ENCODE measurements around the gene TWNK.
A peak's percentile ranks its signal among the peaks of the same experiment; 100 is the strongest.

TWNK gene

DNA sequence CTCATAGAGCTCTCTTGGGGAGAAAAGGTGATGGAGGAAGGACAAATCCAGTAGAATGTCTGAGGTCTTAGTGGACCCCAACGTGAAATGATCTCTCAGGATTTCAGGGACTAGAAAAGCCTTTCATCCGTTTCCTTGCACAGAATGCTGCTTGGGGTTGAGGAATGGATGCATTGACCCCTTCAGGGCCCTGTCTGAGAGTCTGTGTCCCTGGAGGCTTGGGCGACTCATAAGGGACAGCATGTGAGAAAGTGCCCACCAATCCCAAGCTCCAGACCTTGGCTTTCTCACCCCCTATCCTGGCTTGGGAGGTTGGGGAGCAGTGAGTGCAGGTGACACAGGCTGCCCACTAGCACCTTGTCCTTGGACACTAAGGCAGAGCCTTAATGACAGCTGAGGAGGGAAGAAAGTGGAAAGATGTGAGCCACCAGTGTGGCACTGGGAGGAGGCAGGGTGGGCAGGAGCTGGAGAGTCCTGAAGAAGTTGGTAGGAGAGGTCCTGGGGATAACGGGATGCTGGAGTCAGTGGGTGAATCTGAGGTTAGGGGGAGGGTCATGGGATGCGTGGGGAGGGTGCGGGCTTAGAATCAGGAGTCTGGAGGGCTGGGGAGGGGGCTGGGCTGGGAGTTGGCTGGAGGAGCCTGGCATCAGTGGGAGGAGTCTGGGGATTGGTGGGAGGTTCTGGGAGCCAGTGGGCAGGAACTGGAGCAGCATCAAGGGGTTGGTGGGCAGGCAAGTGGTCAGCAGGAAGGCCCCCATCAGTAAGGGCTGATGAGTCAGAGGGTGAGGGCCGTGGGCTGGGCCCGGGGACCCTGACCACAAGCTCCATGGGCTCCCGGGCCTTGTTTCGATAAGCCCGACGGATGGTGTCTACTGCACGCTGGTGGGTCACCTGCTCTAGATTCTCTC is 20.8 kb downstream of the TWNK start:
- no peak for TF ChIP-seq EZH2phosphoT487 (IDR thresholded peaks at IDR 0.05; ENCODE audit: low read length)
- no peak for TF ChIP-seq EZH2 (optimal IDR thresholded peaks at IDR 0.05; ENCODE audit: low read depth, low read length)
- TF ChIP-seq, protein P1, sequence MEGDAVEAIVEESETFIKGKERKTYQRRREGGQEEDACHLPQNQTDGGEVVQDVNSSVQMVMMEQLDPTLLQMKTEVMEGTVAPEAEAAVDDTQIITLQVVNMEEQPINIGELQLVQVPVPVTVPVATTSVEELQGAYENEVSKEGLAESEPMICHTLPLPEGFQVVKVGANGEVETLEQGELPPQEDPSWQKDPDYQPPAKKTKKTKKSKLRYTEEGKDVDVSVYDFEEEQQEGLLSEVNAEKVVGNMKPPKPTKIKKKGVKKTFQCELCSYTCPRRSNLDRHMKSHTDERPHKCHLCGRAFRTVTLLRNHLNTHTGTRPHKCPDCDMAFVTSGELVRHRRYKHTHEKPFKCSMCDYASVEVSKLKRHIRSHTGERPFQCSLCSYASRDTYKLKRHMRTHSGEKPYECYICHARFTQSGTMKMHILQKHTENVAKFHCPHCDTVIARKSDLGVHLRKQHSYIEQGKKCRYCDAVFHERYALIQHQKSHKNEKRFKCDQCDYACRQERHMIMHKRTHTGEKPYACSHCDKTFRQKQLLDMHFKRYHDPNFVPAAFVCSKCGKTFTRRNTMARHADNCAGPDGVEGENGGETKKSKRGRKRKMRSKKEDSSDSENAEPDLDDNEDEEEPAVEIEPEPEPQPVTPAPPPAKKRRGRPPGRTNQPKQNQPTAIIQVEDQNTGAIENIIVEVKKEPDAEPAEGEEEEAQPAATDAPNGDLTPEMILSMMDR (IDR thresholded peaks at IDR 0.05; ENCODE audit: low read length): no peak
- H4K20me1 ChIP-seq (ENCODE audit: insufficient read depth, low read length): no peaks in the 10 kb centered on the region
- DNase-seq: no peak
- H3K9me3 ChIP-seq (replicated peaks; ENCODE audit: insufficient read depth, low read length): no peaks in the 10 kb centered on the region
- H3K36me3 ChIP-seq (replicated peaks; ENCODE audit: insufficient read depth, low read length): no peaks in the 10 kb centered on the region
- no peaks in the 10 kb centered on the region for H3K27me3 ChIP-seq (replicated peaks; ENCODE audit: insufficient read depth, low read length)
- H3K4me2 ChIP-seq (ENCODE audit: low read depth, low read length): no peak overlapping the region
- H3F3A ChIP-seq (ENCODE audit: insufficient read depth, low read length): no peaks in the 10 kb centered on the region
- H3K9ac ChIP-seq (ENCODE audit: low read length): no peak overlapping the region
- no peak overlapping the region for H3K27ac ChIP-seq (ENCODE audit: low read length)
- H3K4me3 ChIP-seq (ENCODE audit: low read length): no peak overlapping the region
- H3K79me2 ChIP-seq (ENCODE audit: low read length): no peaks in the 10 kb centered on the region
- H3K9me2 ChIP-seq (replicated peaks; ENCODE audit: insufficient read depth, low read length): no peaks in the 10 kb centered on the region
- H2AFZ ChIP-seq (ENCODE audit: low read length): no peak overlapping the region
- peaks cover 3% of the 10 kb centered on the region; the same call in 1 of the 2 replicates for H3K4me1 ChIP-seq (ENCODE audit: low read length)

- Histone ChIP-seq H3F3A (ENCODE audit: insufficient read depth, low read length) (no peaks in the 10 kb centered on the region), H3K27me3 (replicated peaks; ENCODE audit: insufficient read depth, low read length) (no peaks in the 10 kb centered on the region), H3K9me3 (replicated peaks; ENCODE audit: insufficient read depth, low read length) (no peaks in the 10 kb centered on the region), H3K36me3 (replicated peaks; ENCODE audit: insufficient read depth, low read length) (no peaks in the 10 kb centered on the region), H3K4me3 (ENCODE audit: low read length) (no peak overlapping the region), H3K9ac (ENCODE audit: low read length) (no peak overlapping the region), H3K27ac (ENCODE audit: low read length) (no peak overlapping the region), H3K4me1 (ENCODE audit: low read length) (peaks cover 7% of the 10 kb centered on the region; the same call in 1 of the 2 replicates), H3K79me2 (ENCODE audit: low read length) (no peaks in the 10 kb centered on the region), H3K9me2 (replicated peaks; ENCODE audit: insufficient read depth, low read length) (no peaks in the 10 kb centered on the region), H4K20me1 (ENCODE audit: insufficient read depth, low read length) (no peaks in the 10 kb centered on the region), H2AFZ (ENCODE audit: low read length) (no peak overlapping the region), H3K4me2 (ENCODE audit: low read depth, low read length) (no peak overlapping the region)
- DNase-seq: peak; percentile 0
- no peak for TF ChIP-seq EZH2phosphoT487 (IDR thresholded peaks at IDR 0.05; ENCODE audit: low read length)
- no peak for TF ChIP-seq EZH2 (optimal IDR thresholded peaks at IDR 0.05; ENCODE audit: low read depth, low read length)
- TF ChIP-seq, protein P1 (IDR thresholded peaks at IDR 0.05; ENCODE audit: low read length): no peak
Observed at GRCh38 chr10:101008823-101009423, 21.6 kb downstream of the TWNK start.

DNA sequence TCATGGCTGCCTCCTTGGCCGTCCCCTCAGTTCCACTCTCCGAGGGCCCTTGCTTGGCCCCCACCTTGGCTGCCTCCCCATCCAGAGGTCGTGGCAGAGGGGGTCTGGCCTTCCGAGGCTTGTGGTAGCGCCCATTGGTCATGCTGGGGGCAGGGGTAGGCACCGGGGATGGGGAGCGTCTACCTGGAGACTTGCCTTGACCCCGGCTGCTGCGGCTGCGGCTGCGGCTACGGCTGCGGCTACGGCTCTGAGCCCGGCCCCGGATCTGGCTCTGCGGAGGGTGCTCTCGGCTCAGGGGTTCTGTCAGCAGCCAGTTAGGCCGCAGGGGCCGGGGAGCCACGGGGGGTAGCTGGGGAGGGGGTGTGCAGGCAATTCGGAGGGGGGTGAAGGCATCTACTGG is 23.0 kb downstream of the TWNK start:
- peaks cover 9% of the 10 kb centered on the region; the same call in 1 of the 2 replicates for H3K4me1 ChIP-seq (ENCODE audit: low read length)
- H3K27ac ChIP-seq (ENCODE audit: low read length): no peak overlapping the region
- H3K27me3 ChIP-seq (replicated peaks; ENCODE audit: insufficient read depth, low read length): peaks cover 1% of the 10 kb centered on the region; the same call in 1 of the 2 replicates
- H3F3A ChIP-seq (ENCODE audit: insufficient read depth, low read length): no peaks in the 10 kb centered on the region
- H3K9ac ChIP-seq (ENCODE audit: low read length): no peak overlapping the region
- no peak for DNase-seq
- no peak overlapping the region for H2AFZ ChIP-seq (ENCODE audit: low read length)
- no peaks in the 10 kb centered on the region for H3K9me2 ChIP-seq (replicated peaks; ENCODE audit: insufficient read depth, low read length)
- no peak overlapping the region for H3K4me2 ChIP-seq (ENCODE audit: low read depth, low read length)
- TF ChIP-seq, protein P1 (IDR thresholded peaks at IDR 0.05; ENCODE audit: low read length): no peak
- TF ChIP-seq EZH2 (optimal IDR thresholded peaks at IDR 0.05; ENCODE audit: low read depth, low read length): no peak
- no peak for TF ChIP-seq EZH2phosphoT487 (IDR thresholded peaks at IDR 0.05; ENCODE audit: low read length)
- H4K20me1 ChIP-seq (ENCODE audit: insufficient read depth, low read length): no peaks in the 10 kb centered on the region
- no peaks in the 10 kb centered on the region for H3K9me3 ChIP-seq (replicated peaks; ENCODE audit: insufficient read depth, low read length)
- no peaks in the 10 kb centered on the region for H3K79me2 ChIP-seq (ENCODE audit: low read length)
- H3K4me3 ChIP-seq (ENCODE audit: low read length): no peak overlapping the region
- H3K36me3 ChIP-seq (replicated peaks; ENCODE audit: insufficient read depth, low read length): no peaks in the 10 kb centered on the region

Data from MM.1S (cell line).